ENCODE results near the gene PPM1J.

The PPM1J gene

DNA sequence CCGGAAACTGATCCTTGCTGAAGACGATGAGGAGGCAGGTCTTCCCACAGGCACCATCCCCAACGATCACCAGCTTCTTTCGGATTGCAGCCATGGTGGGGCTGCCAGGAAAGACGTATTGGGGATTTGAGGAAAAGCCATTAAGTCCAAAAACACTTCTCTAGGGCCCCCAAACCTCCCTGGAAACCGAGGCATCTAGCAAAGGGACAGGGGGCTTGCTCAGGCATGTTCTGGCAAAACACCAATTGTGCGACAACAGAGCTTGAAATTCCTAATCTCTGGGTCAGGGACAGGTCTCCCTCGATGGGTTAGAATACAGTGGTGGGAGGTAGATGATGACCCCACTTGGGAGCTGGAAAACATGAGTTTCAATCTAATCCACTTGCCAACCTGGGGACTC lies 11.4 kb downstream of the PPM1J start:
- DNase-seq, result no peak

DNA sequence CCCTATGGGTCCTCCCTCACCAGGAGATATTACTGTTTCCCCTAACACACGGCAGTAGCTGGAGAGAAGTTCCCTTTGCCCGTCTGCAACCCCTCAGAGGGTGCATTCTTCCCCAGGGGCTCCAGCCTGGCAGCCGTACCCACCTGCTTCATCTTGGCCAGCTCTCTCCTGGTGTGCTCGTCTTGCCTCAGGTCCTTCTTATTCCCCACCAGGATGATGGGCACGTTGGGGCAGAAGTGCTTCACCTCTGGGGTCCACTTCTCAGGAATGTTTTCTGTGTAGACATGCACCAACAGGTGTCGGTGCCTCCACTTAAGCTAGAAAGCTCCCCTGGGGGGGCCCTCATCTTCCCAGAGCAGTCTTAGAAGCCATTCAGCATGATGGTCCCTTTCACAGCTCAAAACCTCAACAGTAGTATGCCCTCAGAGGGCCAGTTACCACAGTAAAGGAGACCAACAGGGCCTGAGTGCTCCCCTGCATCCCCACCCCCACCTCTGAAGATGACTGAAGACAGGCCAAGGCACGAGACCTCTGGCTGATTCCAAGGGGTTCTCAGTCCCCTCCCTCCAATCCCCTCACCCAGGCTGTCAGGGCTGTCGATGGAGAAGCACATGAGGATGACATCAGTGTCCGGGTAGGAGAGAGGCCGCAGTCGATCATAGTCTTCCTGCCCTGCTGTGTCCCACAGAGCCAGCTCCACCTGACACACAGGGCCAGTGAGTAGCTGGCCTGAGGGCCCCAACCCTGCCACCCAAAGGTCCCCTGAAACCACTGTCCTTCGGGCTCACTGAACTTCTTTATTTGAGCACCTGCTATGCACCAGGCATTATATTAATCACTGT lies 12.5 kb downstream of the PPM1J start:
- DNase-seq, result no peak

DNA sequence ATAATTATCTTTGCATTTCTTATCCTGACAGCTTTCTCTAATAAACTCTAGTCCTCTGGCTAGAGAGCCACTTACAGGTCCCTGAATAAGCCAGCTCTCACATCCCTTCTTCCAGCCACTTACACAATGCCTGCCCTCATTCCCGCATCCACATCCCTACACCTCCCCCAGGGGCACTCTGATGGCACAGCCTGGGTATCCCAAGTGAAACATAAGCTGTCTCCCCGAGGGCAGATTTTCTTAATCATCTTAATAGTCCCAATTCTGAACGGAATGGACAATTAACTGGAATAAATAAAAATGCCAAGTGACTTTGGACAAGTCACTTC lies 13.1 kb downstream of the PPM1J start:
- no peak for DNase-seq

DNA sequence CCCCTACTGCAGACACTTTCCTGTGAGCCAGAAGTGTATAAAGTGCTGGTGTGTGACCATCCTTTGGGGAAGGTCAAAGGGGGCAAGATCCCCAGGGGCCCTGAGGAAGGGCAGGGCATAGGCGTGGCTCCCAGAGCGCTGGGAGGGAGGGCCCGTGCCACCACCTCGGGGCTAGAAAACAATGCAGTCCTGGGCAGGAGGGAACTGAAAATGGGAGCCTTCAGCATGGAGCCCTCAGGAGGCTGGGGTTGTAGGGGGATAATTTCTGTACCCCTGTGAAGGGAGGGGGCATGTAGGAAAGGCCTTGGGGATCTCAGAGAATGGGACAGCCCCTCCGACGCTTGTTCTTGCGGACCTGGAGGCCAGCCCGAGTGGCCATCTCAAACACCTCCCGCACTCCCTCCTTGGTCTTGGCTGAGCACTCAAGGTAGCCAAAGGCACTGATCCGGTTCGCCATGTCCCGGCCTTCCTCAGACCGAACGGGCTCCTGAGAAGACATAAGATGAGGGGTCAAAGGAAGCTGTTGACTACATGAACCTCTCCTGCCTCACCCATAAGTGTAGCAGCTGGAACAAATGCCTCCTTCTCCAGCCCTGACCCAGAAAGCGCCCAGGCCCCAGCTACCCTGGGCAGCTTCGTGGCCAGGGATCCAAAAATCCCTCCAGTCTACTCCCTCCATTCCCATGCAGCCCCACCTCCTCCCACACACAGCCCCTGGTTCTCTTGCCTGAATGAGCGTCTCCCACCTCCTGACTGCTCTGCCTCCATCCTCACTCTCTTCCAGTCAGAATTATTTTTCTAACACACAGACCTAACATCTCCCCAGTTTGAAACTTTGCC lies 13.7 kb downstream of the PPM1J start:
- DNase-seq, result no peak

DNA sequence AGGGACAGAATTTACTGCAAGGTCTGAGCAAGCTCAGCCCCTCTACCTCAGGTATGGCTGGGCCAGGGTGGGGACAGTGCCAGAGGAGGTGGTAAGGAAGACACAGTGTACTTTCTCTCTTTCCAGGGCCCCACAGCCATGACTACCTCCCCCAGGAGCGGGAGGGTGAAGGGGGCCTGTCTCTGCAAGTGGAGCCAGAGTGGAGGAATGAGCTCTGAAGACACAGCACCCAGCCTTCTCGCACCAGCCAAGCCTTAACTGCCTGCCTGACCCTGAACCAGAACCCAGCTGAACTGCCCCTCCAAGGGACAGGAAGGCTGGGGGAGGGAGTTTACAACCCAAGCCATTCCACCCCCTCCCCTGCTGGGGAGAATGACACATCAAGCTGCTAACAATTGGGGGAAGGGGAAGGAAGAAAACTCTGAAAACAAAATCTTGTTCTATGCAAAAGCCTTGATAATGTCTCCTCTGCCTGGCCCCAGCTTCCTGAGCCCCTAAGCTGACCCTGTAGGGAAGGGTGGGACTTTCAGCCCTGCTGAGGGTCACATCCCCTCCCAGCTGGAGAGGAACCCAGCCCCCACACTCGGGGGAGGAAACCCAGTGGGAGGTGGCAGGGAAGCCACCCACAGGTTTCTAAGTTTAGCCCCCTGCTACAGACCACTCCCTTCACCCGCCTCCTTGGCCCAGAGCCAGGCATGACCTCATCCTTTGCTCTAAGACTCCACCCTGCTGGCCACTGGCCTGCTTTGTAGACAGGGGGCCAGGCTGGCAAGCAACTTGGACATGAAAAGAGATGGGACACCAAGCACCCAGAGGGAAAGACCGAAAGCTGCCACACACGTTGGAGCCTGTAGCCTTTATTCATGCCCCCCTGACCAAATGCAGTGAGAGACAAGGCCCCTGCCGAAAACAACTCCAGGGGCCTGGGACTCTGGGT lies 14.6 kb downstream of the PPM1J start:
- DNase-seq, result peak; percentile 78

DNA sequence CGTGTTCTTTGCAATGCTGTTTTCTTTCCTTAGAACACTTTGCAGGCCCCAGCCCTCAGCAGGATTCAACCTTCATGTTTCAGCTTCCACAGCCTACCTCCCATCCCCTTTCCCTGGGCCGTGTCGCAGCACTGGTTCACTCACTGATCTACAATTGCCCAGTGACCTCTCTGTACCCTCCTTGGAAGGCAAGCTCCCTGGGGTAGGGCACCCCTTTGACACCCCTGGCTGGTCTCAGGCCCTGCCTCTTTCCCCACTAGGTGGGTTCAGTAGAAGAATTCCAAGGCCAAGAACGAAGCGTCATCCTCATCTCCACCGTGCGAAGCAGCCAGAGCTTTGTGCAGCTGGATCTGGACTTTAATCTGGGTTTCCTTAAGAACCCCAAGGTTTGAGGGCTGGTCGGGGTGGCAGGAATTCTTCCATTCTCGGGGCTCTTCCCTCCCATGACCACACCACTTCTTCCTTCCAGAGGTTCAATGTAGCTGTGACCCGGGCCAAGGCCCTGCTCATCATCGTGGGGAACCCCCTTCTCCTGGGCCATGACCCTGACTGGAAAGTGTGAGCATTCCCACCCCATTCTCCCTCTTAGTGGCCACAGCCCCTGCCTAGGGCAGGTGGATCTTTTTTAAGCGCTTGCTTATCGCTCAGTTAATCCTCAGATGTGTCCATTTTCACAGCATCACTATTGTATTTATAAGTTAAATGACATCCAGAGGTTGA lies 15.5 kb downstream of the PPM1J start:
- no peak for DNase-seq

DNA sequence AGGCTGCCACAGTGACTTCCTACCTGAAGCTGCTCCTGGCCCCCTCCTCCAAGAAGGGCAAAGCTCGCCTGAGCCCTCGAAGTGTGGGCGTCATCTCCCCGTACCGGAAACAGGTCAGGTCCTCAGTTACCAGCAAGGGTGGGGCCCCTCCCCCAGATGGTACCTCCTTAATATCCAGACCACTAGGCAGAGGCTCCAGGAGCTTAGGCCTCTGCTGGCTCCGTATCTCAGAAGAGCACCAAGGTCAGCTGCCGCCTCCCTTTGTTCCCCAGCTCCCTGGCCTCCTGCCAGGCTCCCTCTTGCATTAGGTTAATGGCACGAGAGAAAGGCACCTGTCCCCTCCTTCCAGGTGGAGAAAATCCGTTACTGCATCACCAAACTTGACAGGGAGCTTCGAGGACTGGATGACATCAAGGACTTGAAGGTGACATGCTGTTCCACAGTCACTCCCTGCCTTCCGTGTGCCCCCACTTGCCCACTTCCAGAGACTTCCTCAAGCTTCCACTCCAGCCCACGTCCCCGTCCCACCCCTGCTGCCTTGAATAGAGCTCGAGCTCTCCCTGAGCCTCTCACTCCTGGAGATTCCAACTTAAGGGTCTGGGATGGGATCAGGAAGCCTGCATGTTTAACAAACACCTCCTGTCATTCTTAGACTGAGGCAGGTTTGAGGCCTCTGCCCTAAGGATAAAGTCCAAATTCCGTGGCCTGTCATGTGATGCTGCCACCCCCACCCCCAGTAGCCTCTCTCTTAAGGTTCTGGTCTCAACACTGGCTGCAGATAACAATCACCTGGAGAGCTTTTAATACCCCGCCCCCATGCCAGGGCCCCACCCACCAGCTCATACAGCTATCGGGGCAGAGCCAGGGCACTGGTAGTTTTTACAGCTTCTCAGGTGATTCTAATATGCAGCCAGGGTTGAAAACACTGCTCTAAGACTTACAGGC lies 16.5 kb downstream of the PPM1J start:
- peak; percentile 76 for DNase-seq

DNA sequence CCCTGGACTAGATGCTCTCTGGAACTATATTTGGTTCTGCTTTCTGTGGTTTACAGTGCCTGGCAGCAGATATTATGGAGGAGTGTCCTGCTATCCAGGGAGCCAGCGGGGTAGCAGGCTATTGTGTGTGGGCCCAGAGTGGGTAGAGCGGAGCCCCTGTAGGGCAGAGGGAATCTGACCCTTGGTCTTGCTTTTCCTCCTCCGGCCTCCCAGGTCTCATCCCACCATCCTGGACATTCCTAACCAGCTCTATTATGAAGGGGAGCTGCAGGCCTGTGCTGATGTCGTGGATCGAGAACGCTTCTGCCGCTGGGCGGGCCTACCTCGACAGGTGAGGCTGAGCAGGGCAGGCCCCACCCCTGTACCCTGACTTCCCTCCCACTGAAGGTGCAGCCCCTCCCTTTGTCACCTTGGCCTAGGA lies 17.3 kb downstream of the PPM1J start:
- no peak for DNase-seq

DNA sequence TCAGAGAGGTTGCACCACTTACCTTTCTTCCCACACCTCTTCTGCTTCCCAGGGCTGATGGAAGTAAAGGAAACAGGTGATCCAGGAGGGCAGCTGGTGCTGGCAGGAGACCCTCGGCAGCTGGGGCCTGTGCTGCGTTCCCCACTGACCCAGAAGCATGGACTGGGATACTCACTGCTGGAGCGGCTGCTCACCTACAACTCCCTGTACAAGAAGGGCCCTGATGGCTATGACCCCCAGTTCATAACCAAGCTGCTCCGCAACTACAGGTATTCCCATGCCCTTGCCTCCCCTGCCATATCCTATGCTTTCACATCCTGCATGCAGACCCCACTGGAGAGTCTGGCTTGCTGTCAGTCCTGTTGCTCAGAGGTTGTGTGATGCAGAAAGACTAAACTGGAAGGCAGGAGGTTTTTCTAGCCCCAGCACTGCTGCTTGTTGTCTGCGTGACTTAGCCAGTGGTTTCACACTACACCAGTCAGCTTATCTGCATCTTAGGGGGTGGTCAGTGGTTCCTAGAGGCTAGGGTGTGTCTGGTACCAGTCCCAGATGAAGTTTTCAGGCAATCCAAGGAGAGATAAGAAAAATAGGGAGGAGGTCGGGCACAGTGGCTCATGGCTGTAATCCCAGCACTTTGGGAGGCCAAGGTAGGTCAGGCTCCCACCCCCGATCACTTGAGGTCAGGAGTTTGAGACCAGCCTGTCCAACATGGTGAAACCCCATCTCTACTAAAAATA lies 18.4 kb downstream of the PPM1J start:
- no peak for DNase-seq

DNA sequence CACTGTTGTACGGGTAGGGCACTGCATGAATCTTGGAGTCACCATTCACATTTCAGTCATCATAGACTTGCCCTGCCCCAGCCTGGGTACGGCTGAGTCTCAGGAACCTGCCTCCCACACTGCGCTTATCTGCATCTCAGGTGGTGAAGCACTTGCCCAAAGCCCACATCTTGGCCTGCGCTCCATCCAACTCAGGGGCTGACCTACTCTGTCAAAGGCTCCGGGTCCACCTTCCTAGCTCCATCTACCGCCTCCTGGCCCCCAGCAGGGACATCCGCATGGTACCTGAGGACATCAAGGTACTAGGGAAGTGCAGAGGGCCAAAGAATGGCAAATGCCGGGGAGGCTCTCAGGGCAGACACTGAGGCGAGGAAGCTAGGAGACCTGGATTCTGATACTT lies 19.9 kb downstream of the PPM1J start:
- DNase-seq, result no peak

DNA sequence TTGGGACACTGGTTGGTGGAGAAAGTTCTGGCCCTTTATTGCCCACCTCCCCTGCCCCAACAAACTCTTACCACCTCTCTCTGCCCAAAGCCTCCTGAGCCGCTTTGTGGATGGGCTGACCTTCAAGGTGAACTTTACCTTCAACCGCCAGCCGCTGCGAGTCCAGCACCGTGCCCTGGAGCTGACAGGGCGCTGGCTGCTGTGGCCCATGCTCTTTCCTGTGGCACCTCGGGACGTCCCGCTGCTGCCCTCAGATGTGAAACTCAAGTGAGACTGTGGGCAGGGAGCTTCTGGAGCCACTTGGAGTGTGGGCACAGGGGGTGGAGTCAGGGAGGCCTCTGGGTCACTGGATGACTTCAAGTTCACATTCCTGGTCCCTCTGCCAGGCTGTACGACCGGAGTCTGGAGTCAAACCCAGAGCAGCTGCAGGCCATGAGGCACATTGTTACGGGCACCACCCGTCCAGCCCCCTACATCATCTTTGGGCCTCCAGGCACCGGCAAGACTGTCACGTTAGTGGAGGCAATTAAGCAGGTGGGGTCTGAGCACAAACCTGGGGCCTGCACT lies 20.7 kb downstream of the PPM1J start:
- DNase-seq, result no peak

DNA sequence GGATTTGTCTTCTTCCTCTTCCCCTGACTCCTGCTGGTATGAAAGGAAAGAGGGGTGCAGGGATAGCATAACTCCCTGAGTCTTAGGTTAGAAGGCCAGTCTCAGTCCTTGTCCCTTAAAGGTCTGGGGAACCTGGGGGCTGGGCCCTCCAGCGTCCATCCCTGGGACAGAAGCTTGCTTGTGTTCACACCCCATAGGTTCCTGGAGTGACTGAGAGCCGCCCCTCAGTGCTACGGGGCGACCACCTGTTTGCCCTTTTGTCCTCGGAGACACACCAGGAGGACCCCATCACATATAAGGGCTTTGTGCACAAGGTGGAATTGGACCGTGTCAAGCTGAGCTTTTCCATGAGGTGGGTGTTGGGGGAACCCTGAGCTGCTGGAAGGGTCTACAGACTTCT lies 21.3 kb downstream of the PPM1J start:
- no peak for DNase-seq

DNA sequence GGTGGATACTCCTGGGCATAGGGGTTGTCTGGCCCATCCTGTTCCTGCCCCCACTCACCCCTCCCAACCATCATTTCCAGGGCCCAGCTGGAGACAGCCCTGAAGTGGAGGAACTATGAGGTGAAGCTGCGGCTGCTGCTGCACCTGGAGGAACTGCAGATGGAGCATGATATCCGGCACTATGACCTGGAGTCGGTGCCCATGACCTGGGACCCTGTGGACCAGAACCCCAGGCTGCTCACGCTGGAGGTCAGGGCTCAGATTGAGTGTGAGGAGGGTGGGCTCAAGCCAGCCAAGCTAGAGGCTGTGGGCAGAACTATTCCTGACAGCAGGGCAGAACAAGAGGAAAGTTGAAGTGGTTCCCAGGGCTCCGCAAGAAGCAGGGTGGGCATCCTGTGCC lies 22.5 kb downstream of the PPM1J start:
- DNase-seq, result no peak

DNA sequence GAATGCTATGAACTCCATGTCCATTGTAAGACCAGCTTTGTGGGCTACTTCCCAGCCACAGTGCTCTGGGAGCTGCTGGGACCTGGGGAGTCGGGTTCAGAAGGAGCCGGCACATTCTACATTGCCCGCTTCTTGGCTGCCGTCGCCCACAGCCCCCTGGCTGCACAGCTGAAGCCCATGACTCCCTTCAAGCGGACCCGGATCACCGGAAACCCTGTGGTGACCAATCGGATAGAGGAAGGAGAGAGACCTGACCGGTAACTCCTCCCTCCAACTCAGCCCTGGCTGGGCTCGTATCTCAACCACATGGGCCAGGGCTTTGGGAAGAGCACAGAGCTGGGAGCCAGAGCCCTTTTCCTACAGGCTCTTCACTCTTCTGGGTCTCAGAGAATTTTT lies 25.3 kb downstream of the PPM1J start:
- DNase-seq, result no peak

DNA sequence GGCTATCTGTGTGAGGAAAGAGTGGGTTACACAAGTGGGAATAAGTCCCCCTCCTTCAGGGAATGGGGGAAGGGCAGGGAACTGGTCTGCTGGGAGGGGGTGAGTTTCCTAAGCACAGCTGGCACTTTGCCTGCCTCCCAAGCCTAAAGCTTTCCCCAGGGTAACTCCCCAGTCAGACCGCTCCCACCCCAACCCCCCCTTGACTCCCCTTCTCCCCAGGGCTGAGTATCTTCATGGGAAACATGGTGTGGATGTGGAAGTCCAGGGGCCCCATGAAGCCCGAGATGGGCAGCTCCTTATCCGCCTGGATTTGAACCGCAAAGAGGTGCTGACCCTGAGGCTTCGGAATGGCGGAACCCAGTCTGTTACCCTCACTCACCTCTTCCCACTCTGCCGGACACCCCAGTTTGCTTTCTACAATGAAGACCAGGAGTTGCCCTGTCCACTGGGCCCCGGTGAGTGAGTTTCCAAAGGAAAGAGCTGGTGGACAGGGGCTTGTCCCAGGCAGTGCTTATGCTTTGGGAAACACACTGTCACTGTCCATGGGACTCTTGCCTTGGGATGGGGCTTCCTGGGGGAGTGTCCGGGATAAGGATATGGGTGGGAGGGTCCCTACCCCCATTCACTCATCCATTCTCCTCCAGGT lies 25.8 kb downstream of the PPM1J start:
- no peak for DNase-seq

DNA sequence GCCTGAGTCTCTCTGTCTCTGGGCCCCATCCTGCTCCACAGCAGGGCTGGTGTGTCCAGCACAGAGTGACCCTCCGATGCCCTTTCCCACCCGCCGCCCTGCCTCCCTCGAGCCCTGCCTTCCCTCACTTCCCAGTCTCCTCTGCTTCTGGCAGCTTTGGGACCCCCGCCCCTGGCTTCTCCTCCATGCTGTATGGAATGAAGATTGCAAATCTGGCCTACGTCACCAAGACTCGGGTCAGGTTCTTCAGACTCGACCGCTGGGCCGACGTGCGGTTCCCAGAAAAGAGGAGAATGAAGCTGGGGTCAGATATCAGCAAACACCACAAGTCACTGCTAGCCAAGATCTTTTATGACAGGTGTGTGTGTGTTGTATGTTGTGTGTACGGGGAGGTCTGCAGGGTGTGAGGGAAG lies 26.3 kb downstream of the PPM1J start:
- no peak for DNase-seq

DNA sequence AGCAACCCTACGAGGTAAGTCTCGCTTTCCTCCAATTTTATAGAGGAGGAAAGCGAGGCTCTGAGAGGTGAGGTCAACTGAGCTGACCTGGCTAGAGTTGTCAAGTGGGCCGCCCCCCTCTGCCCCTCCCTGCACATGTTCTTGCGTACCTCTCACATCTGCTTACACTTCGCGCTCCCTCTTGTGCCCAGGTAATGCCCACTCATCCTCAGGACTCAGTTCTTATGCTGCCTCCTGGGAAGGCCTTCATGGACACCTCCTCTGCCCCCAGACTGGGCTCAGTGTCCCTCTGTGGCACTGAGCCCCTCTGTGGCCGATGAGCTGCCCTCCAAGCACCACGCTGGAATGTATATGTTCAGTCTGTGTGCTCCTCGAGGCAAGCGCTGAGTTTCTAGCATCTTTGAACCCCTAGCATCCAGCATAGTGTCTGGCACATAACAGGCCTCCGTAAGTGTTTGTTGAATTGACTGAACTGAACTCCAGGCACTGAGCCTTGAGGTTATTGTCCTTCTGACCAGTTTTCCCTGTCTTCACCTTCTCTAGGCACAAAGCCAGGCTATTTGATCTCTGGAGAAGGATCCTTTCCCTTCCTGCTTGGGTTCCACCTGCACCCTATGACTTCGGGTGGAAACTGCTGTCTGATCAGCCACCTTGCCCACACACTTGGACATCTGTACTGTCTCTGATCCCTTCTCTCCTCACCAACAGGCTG lies 27.2 kb downstream of the PPM1J start:
- no peak for DNase-seq

DNA sequence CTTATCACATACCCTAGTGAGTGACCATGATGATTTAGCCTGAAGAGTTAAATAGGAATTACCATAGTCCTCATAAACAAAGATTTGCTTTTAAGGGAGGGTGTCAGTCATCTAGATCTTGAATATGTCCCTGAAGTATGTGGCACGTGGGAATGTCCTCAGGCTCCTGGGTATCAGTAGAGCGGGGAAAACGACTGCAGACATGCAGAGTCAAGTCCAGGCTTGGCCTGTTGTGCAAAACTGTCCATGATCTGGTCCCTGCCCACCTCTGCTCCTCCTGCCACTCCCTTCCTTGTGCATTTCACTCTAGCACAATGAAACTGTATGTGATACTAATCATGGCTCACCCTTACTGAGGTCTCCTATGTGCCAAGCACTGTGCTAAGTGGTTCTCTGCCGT lies 27.8 kb downstream of the PPM1J start:
- no peak for DNase-seq

DNA sequence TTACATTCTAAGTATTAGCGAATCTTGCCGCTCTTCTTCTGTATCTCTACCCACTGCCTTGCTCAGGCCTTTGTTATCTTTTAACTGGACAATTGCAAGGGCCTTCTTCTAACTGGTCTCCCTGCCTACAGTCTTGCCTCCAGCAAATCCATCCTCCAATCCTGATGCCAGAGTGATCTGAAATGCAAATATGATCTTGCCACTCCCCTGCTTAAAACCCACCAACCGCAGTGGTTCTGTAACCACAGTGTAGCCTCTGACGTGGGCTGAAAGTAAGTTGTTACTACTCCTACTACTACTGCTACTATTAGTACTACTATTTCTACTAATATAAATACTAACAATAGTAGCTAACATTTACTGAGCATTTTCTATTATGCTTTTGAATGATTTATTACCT lies 28.3 kb downstream of the PPM1J start:
- DNase-seq, result no peak

Measured in NCI-H510A treated with DMSO at 0.1 percent for 48 hours (cell line).